Sigmoid colon (tissue), 4 donors: ENCODE measurements around the gene AGPAT1.

ENCODE experiments used
- EP300 ChIP-seq, 4 donors: sonication (generic); formaldehyde crosslinking; IDR thresholded peaks; one replicate each; pipeline ENCODE4 v1.6.1; 2017; ENCODE audit warnings: antibody characterized with exemption in 4 of 4
- POLR2AphosphoS5 ChIP-seq, 4 donors: sonication (generic); formaldehyde crosslinking; IDR thresholded peaks; one replicate each; pipeline ENCODE4 v1.6.1; 2017; ENCODE audit warnings: antibody characterized with exemption in 4 of 4
- TF ChIP-seq, protein P1 (sequence below), 4 experiments: fragments of 450-650 bp in 3 of 4; fragments of 200-600 bp in 1 of 4; IDR thresholded peaks; one replicate each; pipeline ENCODE4 v1.5.1; 2016 to 2019; ENCODE audit warnings: antibody characterized with exemption in 4 of 4, mild to moderate bottlenecking in 3 of 4, moderate library complexity in 2 of 4

DNA sequence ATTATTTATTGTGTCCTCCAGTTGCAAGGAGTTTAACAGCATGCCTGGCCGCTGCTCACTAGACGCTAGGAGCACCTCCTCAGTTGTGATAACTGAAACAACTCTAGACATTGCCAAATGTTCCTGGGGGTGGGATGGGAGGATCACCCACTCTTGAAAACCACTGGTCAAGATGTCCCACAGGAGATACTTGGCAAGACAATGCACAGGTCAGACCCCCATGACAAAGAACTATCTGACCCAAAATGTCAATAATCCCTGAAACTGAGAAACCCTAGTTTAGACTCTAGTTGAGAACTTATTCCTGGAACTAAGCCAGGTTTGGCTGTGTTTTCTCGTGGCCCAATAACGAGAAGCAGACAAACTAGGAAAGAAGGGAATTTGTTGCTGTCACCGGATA lies 36.3 kb downstream of the AGPAT1 start:
- TF ChIP-seq EP300 (IDR thresholded peaks at IDR 0.05) (no peak), POLR2AphosphoS5 (IDR thresholded peaks at IDR 0.05) (no peak)
- TF ChIP-seq, protein P1, sequence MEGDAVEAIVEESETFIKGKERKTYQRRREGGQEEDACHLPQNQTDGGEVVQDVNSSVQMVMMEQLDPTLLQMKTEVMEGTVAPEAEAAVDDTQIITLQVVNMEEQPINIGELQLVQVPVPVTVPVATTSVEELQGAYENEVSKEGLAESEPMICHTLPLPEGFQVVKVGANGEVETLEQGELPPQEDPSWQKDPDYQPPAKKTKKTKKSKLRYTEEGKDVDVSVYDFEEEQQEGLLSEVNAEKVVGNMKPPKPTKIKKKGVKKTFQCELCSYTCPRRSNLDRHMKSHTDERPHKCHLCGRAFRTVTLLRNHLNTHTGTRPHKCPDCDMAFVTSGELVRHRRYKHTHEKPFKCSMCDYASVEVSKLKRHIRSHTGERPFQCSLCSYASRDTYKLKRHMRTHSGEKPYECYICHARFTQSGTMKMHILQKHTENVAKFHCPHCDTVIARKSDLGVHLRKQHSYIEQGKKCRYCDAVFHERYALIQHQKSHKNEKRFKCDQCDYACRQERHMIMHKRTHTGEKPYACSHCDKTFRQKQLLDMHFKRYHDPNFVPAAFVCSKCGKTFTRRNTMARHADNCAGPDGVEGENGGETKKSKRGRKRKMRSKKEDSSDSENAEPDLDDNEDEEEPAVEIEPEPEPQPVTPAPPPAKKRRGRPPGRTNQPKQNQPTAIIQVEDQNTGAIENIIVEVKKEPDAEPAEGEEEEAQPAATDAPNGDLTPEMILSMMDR (IDR thresholded peaks at IDR 0.05): no peak
